Tibial nerve (tissue), 3 donors: ENCODE results near the gene DNAH10.

Experiments used
- CTCF ChIP-seq, 5 experiments: fragments of 200-600 bp in 3 of 5; fragments of 450-650 bp in 2 of 5; sonication (generic) in 3 of 5; IDR thresholded peaks; one replicate each; pipeline ENCODE4 v1.5.1; 2016 to 2019; ENCODE audit warnings: antibody characterized with exemption in 5 of 5, mild to moderate bottlenecking in 3 of 5, moderate library complexity in 2 of 5
- POLR2A ChIP-seq, 2 donors: fragments of 450-650 bp; IDR thresholded peaks; one replicate each; pipeline ENCODE4 v1.6.1; 2017; ENCODE audit warnings: antibody characterized with exemption in 2 of 2, mild to moderate bottlenecking in 2 of 2, moderate library complexity in 2 of 2

GRCh38 chr12:123960856-123961255, 198.8 kb downstream of the DNAH10 start:
- TF ChIP-seq CTCF (IDR thresholded peaks at IDR 0.05) (no peak), POLR2A (IDR thresholded peaks at IDR 0.05) (no peak)
